ENCODE results near the gene UBE2C.

UBE2C gene

DNA sequence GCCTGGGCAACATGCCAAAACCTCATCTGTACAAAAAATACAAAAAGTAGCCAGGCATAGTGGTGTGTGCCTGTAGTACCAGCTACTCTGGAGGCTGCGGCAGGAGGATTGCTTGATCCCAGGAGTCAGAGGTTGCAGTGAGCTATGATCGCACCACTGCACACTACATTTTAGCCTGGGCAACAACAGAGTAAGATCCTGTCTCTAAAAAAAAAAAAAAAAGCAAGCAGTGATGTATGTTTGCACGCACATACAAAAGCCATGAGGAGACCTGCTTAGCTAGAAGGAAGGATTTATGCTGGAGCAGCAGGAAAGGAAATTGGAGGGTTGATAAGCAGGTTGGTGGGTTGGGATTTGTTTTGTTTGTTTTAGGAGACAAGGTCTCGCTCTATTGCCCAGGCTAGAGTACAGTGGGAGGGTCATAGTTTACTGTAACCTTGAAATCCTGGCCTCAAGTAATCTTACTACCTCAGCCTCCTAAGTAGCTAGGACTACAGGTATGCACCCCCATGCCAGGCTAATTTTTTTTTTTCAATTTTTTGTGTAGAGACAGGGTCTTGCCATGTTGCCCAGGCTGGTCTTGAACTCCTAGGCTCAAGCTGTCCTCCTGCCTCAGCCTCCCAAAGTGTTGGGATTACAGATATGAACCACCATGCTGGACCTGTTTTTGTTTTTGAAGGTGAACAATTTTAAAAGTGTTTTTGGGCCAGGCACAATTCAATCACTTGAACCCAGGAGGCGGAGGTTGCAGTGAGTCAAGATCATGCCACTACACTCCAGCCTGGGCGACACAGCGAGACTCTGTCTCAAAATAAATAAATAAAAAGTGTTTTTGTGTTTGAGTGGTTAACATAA is 49.0 kb downstream of the UBE2C start:
- DNase-seq, result no peak

DNA sequence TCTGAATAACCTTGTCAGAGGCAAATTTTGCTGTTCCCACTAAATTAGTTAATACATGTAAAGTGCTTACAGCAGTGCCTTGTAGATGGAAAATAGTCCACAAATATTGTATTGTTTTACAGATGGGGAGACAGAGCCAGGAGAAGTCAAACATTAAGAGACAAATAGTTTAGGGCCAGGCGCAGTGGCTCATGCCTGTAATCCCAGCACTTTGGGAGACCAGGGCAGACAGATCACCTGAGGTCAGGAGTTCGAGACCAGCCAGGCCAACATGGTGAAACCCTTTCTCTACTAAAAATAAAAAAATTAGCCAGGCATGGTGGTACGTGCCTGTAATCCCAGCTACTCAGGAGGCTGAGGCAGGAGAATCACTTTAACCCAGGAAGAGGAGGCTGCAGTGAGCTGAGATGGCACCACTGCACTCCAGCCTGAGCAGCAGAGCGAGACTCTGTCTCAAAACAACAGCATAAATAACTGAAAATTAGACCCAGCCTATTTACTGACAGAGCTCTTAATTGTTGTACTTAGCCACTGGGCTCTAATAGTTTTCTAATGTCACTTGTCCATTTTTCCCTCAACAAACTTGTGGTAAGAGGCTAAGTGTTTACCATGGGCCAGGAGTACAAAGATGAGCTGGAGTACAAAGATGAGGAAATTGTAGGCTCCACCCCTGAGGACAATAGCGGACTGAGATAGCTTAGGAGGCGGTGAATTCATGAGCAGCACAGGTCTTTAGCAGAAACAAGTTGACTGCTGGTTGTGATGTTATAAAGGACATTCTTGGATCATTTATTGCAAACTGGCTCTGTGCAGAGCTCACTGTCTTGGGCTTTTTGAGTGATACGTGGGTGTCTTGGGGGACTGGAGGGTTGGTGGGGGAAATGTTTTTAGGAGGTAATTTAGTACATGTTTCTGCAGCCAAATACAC is 51.4 kb downstream of the UBE2C start:
- DNase-seq, result no peak

GRCh38 chr20:45866454-45866853 is 54.0 kb downstream of the UBE2C start:
- no peak for DNase-seq

Data from activated effector memory CD4-positive, alpha-beta T cell treated with Interleukin-2 at 50 U/mL for 16 hours (primary cell).